GM12878 (cell line): Measurements from ENCODE around the gene INF2. TPM values are rescaled to one million over a fixed set of nuclear protein-coding genes. Genes with fewer than 3 reads are reported as not detected.
A peak's percentile ranks its signal among the peaks of the same experiment; 100 is the strongest.

Source experiments
- ATAC-seq: fragments of 200-7000 bp; cut with Tn5 transposase; 3 replicates; pipeline ENCODE4 v1.9.1; 2020; ENCODE audit warnings: mild to moderate bottlenecking, moderate library complexity
- BruUV-seq: library from RNA; stranded (reverse); fragments of 400-500 nt; replicated peaks from 2 replicates; lab custom pipeline; 2021; lab: Mats Ljungman, UMichigan
- CTCF ChIA-PET: fragments of 300-600 bp; sonication (Branson Sonifier 250); formaldehyde crosslinking; extraction: SDS; loops from one replicate; lab custom pipeline; 2021; ENCODE audit warnings: inconsistent platforms; lab: Yijun Ruan, JAX
- POLR2A ChIA-PET: fragments of 350-600 bp; formaldehyde crosslinking; extraction: SDS; loops from one replicate; lab custom pipeline; 2021; ENCODE audit warnings: inconsistent platforms; lab: Charles Lee
- RAD21 ChIA-PET: fragments of 300-600 bp; sonication (Branson Sonifier 250); formaldehyde crosslinking; loops from one replicate; lab custom pipeline; 2023; ENCODE audit warnings: antibody characterized with exemption; ENCODE audit not compliant: unreplicated experiment; lab: Charles Lee
- SMC1A ChIA-PET: fragments of 300-600 bp; sonication (Branson Sonifier 250); formaldehyde crosslinking; loops from one replicate; lab custom pipeline; 2023; ENCODE audit not compliant: unreplicated experiment, uncharacterized antibody; lab: Charles Lee
- DNase-seq: peaks from one replicate; pipeline ENCODE4 v3.0.0-alpha.2; 2011; ENCODE audit warnings: low read depth, low spot score
- FAIRE-seq: peaks from 3 replicates; lab custom pipeline; 2011; peaks lifted over from hg19 to GRCh38; lab: Jason Lieb, UNC
- H2AFZ ChIP-seq: 2 replicates; pipeline ENCODE4 v1.6.0; 2011; ENCODE audit warnings: low read depth, low read length, control low read depth; ENCODE audit not compliant: control insufficient read depth
- H3K27ac ChIP-seq: 2 replicates; pipeline ENCODE4 v1.5.1; 2011; ENCODE audit warnings: control low read depth; ENCODE audit not compliant: control insufficient read depth, insufficient read depth
- H3K27me3 ChIP-seq, 2 experiments: replicated peaks in 1 of 2; 2 replicates each; pipeline versions ENCODE4 v1.6.0 to v1.6.1; 2011; ENCODE audit warnings: low read length in 1 of 2; ENCODE audit not compliant: control insufficient read depth in 2 of 2, insufficient read depth in 2 of 2
- H3K36me3 ChIP-seq, 2 experiments: 2 replicates each; pipeline ENCODE4 v1.5.1; 2011; ENCODE audit warnings: low read length in 1 of 2; ENCODE audit not compliant: control insufficient read depth in 2 of 2, insufficient read depth in 2 of 2
- H3K4me1 ChIP-seq: 2 replicates; pipeline ENCODE4 v1.6.1; 2011; ENCODE audit warnings: mild to moderate bottlenecking, low read length, moderate library complexity, mixed read lengths; ENCODE audit not compliant: control insufficient read depth, insufficient read depth
- H3K4me2 ChIP-seq: 2 replicates; pipeline ENCODE4 v1.6.0; 2011; ENCODE audit warnings: control low read depth; ENCODE audit not compliant: control insufficient read depth, insufficient read depth
- H3K4me3 ChIP-seq: fragments of 200-600 bp; sonication (generic); 2 replicates; pipeline ENCODE4 v1.5.1; 2016
- H3K79me2 ChIP-seq: 2 replicates; pipeline ENCODE4 v1.6.0; 2011; ENCODE audit warnings: low read length; ENCODE audit not compliant: control insufficient read depth, insufficient read depth
- H3K9ac ChIP-seq: 2 replicates; pipeline ENCODE4 v1.8.0; 2011; ENCODE audit warnings: low read length, control low read depth, mixed read lengths; ENCODE audit not compliant: control insufficient read depth, insufficient read depth
- H3K9me3 ChIP-seq: replicated peaks from 3 replicates; pipeline ENCODE4 v1.5.1; 2011; ENCODE audit warnings: mild to moderate bottlenecking, low read length; ENCODE audit not compliant: control insufficient read depth, insufficient read depth
- H4K20me1 ChIP-seq: 2 replicates; pipeline ENCODE4 v1.6.0; 2011; ENCODE audit not compliant: control insufficient read depth, insufficient read depth
- CEBPB ChIP-seq, 2 experiments: fragments of 150-350 bp in 1 of 2; IDR thresholded peaks; 2 replicates each; pipeline ENCODE4 v1.6.1; 2012 to 2014; ENCODE audit warnings: low read depth in 2 of 2, low read length in 2 of 2, borderline replicate concordance in 1 of 2, inconsistent platforms in 1 of 2
- CREM ChIP-seq: IDR thresholded peaks from 2 replicates; pipeline ENCODE4 v1.6.1; 2014; ENCODE audit warnings: antibody characterized with exemption, low read depth
- EED ChIP-seq: sonication (generic); IDR thresholded peaks from 2 replicates; pipeline ENCODE4 v1.6.1; 2016; ENCODE audit warnings: antibody characterized with exemption, low read depth
- EGR1 ChIP-seq, 2 experiments: IDR thresholded peaks; 1 replicate in 1 of 2; 2 replicates in 1 of 2; pipeline ENCODE4 v1.6.1; 2011 to 2012; ENCODE audit warnings: low read depth in 2 of 2, low read length in 2 of 2, borderline replicate concordance in 1 of 2, mild to moderate bottlenecking in 1 of 2, moderate library complexity in 1 of 2
- IKZF1 ChIP-seq: fragments of 450-650 bp; conservative IDR thresholded peaks from 2 replicates; pipeline ENCODE4 v1.6.1; 2017; ENCODE audit warnings: antibody characterized with exemption, mild to moderate bottlenecking
- MEF2B ChIP-seq: fragments of 450-650 bp; IDR thresholded peaks from 2 replicates; pipeline ENCODE4 v1.6.1; 2018; ENCODE audit warnings: mild to moderate bottlenecking, moderate library complexity; ENCODE audit not compliant: partially characterized antibody, poor library complexity, severe bottlenecking
- NFXL1 ChIP-seq: fragments of 450-650 bp; IDR thresholded peaks from 2 replicates; pipeline ENCODE4 v1.6.1; 2017; ENCODE audit warnings: antibody characterized with exemption, mild to moderate bottlenecking, borderline replicate concordance
- RBBP5 ChIP-seq: fragments of 200-600 bp; sonication (generic); conservative IDR thresholded peaks from 2 replicates; pipeline ENCODE4 v1.6.1; 2016
- RELA ChIP-seq: fragments of 450-650 bp; IDR thresholded peaks from 2 replicates; pipeline ENCODE4 v1.8.0; 2014; ENCODE audit warnings: borderline replicate concordance; ENCODE audit not compliant: partially characterized antibody
- WGBS: methylation state at CpG from one replicate; pipeline ENCODE4 v1.1.6; 2016; ENCODE audit warnings: low lambda C conversion rate; ENCODE audit not compliant: insufficient replicate concordance, insufficient coverage; ENCODE audit errors: missing lambda C conversion rate; 5-methylcytosine and 5-hydroxymethylcytosine counted together
- in situ Hi-C: fragments of 300-500 bp; cut with MboI; formaldehyde crosslinking; loops from 9 replicates; pipeline ENCODE4 v1.14.3; 2018; ENCODE audit warnings: mixed read lengths
- intact Hi-C: fragments of 100-400 bp; cut with micrococcal nuclease; formaldehyde crosslinking; loops from one replicate; pipeline ENCODE4 v1.14.2; 2022; ENCODE audit not compliant: unreplicated experiment
- polyA plus RNA-seq, 11 experiments: library from polyadenylated mRNA; depleted of rRNA in 4 of 11; unstranded in 6 of 11; stranded (reverse) in 5 of 11; fragments of >200 nt; fragmentation: Nextera tagmentation in 4 of 11; fragmentation: Illumina TruSeq in 1 of 11; extraction: Ambion mirVana in 4 of 11; extraction: Trizol in 1 of 11; gene quantifications; 1 replicate in 1 of 11; 2 replicates in 10 of 11; pipeline versions ENCODE4 v1.2.1 to v1.2.3, GENCODE V29; 2011 to 2016; ENCODE audit warnings: inconsistent platforms in 2 of 11, missing spikeins in 2 of 11, low read depth in 1 of 11
- total RNA-seq, 4 experiments: library from RNA; depleted of rRNA in 3 of 4; stranded (reverse); fragments of >200 nt in 3 of 4; fragmentation: Illumina TruSeq in 1 of 4; extraction: Trizol in 1 of 4; gene quantifications; 2 replicates each; pipeline versions ENCODE4 v1.2.1 to v1.2.3, GENCODE V29; 2013 to 2021

Gene INF2
- total and polyA plus RNA-seq, 10 of the 15 experiments (the other 5 are each of a cell fraction or from before 2014, with no cell fraction given) = 0.72 to 43.2 (median 8.3) TPM

GRCh38 chr14:104656014-104656714 lies 33.3 kb upstream of the INF2 start:
- Histone ChIP-seq H3K27me3 (no peaks in the 10 kb centered on the region), H3K4me2 (no peak overlapping the region), H4K20me1 (no peaks in the 10 kb centered on the region), H3K79me2 (no peaks in the 10 kb centered on the region), H3K9ac (no peak overlapping the region), H3K4me1 (peaks cover 53% of the 10 kb centered on the region), H3K4me3 (no peak overlapping the region), H3K9me3 (peaks cover 2% of the 10 kb centered on the region)
- ChIA-PET RAD21 (interaction anchor here (1.3 to 3.0 kb wide), 3 partner anchors 21 to 25 kb away, joined by 3 to 29 read pairs (median 7); no protein-coding TSS in a partner anchor), SMC1A (interaction anchor here (1.2 to 5.7 kb wide), 2 partner anchors 14 to 23 kb away, joined by 4 to 60 read pairs; no protein-coding TSS in a partner anchor)
- in situ Hi-C loops = no loop called here
- no peak for ATAC-seq
- TF ChIP-seq CEBPB (IDR thresholded peaks at IDR 0.05; ENCODE audit: borderline replicate concordance in 1 of 2, low read depth in 2 of 2, low read length in 2 of 2) (no peak), EGR1 (IDR thresholded peaks at IDR 0.05; ENCODE audit: borderline replicate concordance in 1 of 2, low read depth in 2 of 2, low read length in 2 of 2) (peak in 1 of 2 experiments; percentile 58; a peak in 1 of 3 replicates), NFXL1 (no peak), RELA (no peak), MEF2B (peak; percentile 23), IKZF1 (0 out of 2 replicates have a peak, but pooled peaks have one; percentile 10), EED (0 out of 2 replicates have a peak, but pooled peaks have one; percentile 22), RBBP5 (no peak), CREM (no peak)
- TF ChIP-seq, all 136 proteins: peak for 4
- Histone ChIP-seq H3K27ac (peak overlapping the region; percentile 71; the same call in 1 of the 2 replicates), H3K36me3 (no peaks in the 10 kb centered on the region), H2AFZ (peak overlapping the region; percentile 35)
- no peak for FAIRE-seq
- ChIA-PET POLR2A (interaction anchor here (1.9 to 5.2 kb wide), 2 partner anchors 22 to 25 kb away, joined by 8 to 49 read pairs; no protein-coding TSS in a partner anchor), CTCF (interaction anchor here (1.0 to 1.4 kb wide), 2 partner anchors 25 to 53 kb away, joined by 3 to 5 read pairs; no protein-coding TSS in a partner anchor)
- WGBS = 15% methylated on average over 29 of the region's 29 CpGs
- no peak for DNase-seq
- BruUV-seq = no TSS peak
- intact Hi-C loops = no loop called here
